Measurements from ENCODE around the gene ADCY3.

DNA sequence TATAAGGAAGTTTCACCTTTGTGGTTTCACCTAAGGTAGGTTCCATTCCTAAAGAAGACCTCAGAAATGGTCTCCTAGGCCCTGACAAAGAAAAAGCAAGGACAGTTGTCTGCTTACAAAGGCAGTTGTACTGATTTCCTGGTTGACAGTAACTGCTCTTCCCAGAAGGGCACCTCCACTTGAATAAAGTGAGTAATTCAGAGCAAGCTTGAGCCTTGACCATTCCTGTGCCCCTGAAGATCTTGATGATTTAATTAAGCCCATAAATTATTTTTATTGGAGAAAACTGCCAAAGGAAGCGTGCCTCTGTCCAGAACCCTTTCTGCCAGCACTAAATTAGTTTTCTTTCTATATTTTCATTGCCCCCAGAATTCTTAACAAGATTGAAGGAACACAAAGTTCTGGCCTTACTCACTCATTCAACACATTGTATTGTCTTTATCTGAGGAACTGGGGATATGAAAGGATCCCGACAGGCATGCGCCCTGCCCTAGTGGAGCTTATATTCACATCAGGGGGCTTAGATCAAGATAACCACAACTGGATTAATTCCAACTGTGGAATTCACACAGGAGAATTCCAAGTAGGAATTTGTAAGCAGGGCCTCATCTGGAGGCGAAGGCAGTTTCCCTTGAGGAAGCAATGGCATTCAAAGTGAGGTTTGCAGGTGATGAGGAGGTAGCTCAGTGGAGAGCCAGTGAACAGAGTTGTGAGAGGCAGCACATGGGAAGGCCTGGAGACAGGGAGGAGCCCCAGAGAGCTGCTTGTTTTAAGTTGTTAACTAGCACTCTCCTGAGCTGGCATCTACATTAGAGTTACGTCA is 148.1 kb downstream of the ADCY3 start:
- TF ChIP-seq EZH2 (IDR thresholded peaks at IDR 0.05; ENCODE audit: low read length), result no peak
- TF ChIP-seq, protein P1, sequence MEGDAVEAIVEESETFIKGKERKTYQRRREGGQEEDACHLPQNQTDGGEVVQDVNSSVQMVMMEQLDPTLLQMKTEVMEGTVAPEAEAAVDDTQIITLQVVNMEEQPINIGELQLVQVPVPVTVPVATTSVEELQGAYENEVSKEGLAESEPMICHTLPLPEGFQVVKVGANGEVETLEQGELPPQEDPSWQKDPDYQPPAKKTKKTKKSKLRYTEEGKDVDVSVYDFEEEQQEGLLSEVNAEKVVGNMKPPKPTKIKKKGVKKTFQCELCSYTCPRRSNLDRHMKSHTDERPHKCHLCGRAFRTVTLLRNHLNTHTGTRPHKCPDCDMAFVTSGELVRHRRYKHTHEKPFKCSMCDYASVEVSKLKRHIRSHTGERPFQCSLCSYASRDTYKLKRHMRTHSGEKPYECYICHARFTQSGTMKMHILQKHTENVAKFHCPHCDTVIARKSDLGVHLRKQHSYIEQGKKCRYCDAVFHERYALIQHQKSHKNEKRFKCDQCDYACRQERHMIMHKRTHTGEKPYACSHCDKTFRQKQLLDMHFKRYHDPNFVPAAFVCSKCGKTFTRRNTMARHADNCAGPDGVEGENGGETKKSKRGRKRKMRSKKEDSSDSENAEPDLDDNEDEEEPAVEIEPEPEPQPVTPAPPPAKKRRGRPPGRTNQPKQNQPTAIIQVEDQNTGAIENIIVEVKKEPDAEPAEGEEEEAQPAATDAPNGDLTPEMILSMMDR (optimal IDR thresholded peaks at IDR 0.05 in 1 of 3, IDR thresholded peaks at IDR 0.05 in 1 of 3, conservative IDR thresholded peaks at IDR 0.05 in 1 of 3; ENCODE audit: extremely low read depth in 1 of 3, insufficient read depth in 2 of 3, low read length in 3 of 3), result no peak

All from keratinocyte (primary cell).